ENCODE results near the gene TENM4.

GRCh38 chr11:78654866-78655265 lies 786.0 kb downstream of the TENM4 start:
- TF ChIP-seq GATA2 (CRISPR knock-in tag; IDR thresholded peaks at IDR 0.05) = no peak
- TF ChIP-seq CTCF (IDR thresholded peaks at IDR 0.05) = no peak
- no peak for TF ChIP-seq PBX3 (IDR thresholded peaks at IDR 0.05)
- TF ChIP-seq JUND (IDR thresholded peaks at IDR 0.05) = no peak
- TF ChIP-seq GABPA (IDR thresholded peaks at IDR 0.05; ENCODE audit: low read depth) = no peak
- no peak for TF ChIP-seq NRF1 (IDR thresholded peaks at IDR 0.05; ENCODE audit: low read depth, low read length)
- no peak for TF ChIP-seq EZH2phosphoT487 (IDR thresholded peaks at IDR 0.05; ENCODE audit: borderline replicate concordance, low read depth)

All from SK-N-SH (cell line).